ENCODE measurements around the gene CLRN1.

Gene CLRN1

GRCh38 chr3:150931745-150932144, 40.8 kb downstream of the CLRN1 start:
- no peak overlapping the region for H3K27ac ChIP-seq
- no peak for TF ChIP-seq CTCF (conservative IDR thresholded peaks at IDR 0.05)

GRCh38 chr3:150930839-150931238, 41.7 kb downstream of the CLRN1 start:
- no peak overlapping the region for H3K27ac ChIP-seq
- no peak for TF ChIP-seq CTCF (conservative IDR thresholded peaks at IDR 0.05)

- no peak overlapping the region for H3K27ac ChIP-seq
- TF ChIP-seq CTCF (conservative IDR thresholded peaks at IDR 0.05) = no peak
These were observed 44.3 kb downstream of the CLRN1 start for GRCh38 chr3:150928234-150928633.

- no peak for TF ChIP-seq CTCF (conservative IDR thresholded peaks at IDR 0.05)
- no peak overlapping the region for H3K27ac ChIP-seq
These were observed 46.2 kb downstream of the CLRN1 start for GRCh38 chr3:150926328-150926727.

- peak; percentile 78 for TF ChIP-seq CTCF (conservative IDR thresholded peaks at IDR 0.05)
- H3K27ac ChIP-seq = no peak overlapping the region
These were observed 46.8 kb downstream of the CLRN1 start for GRCh38 chr3:150925751-150926201.

GRCh38 chr3:150922611-150923010, 49.9 kb downstream of the CLRN1 start:
- TF ChIP-seq CTCF (conservative IDR thresholded peaks at IDR 0.05) = no peak
- no peak overlapping the region for H3K27ac ChIP-seq

GRCh38 chr3:150921209-150921608, 51.3 kb downstream of the CLRN1 start:
- no peak for TF ChIP-seq CTCF (conservative IDR thresholded peaks at IDR 0.05)
- H3K27ac ChIP-seq = no peak overlapping the region

GRCh38 chr3:150920236-150920635, 52.3 kb downstream of the CLRN1 start:
- TF ChIP-seq CTCF (conservative IDR thresholded peaks at IDR 0.05) = no peak
- no peak overlapping the region for H3K27ac ChIP-seq
